ELR (cell line): Measurements from ENCODE around the gene TMEM254.
"Not testable (repeated sequence)": the region's sequence is repeated elsewhere in the genome, so short reads cannot be mapped to it uniquely, and the experiment has no call there.

Experiments
- DNase-seq: peaks from one replicate; pipeline ENCODE4 v3.0.0-alpha.2; 2015; ENCODE audit warnings: low read depth

The TMEM254 gene

GRCh38 chr10:80133687-80134086 lies 55.2 kb downstream of the TMEM254 start:
- DNase-seq = not testable (repeated sequence)

- no peak for DNase-seq
These were observed 57.7 kb downstream of the TMEM254 start for GRCh38 chr10:80136134-80136571.

- no peak for DNase-seq
These were observed 58.8 kb downstream of the TMEM254 start for GRCh38 chr10:80137031-80137862.

- DNase-seq = no peak
These were observed 59.5 kb downstream of the TMEM254 start for GRCh38 chr10:80137920-80138319.

- DNase-seq = no peak
These were observed 60.8 kb downstream of the TMEM254 start for GRCh38 chr10:80139265-80139664.

- no peak for DNase-seq
These were observed 61.8 kb downstream of the TMEM254 start for GRCh38 chr10:80140251-80140650.

GRCh38 chr10:80141696-80142460 lies 63.4 kb downstream of the TMEM254 start:
- DNase-seq = no peak
